Lower leg skin (tissue), 3 donors: ENCODE data around the gene ENOX1.

Source experiments
- CTCF ChIP-seq, 3 donors: fragments of 450-650 bp; IDR thresholded peaks; one replicate each; pipeline ENCODE4 v1.5.1; 2016; ENCODE audit warnings: antibody characterized with exemption in 3 of 3, mild to moderate bottlenecking in 3 of 3, moderate library complexity in 2 of 3
- POLR2A ChIP-seq, 2 donors: fragments of 450-650 bp; IDR thresholded peaks; one replicate each; pipeline ENCODE4 v1.6.1; 2016 to 2017; ENCODE audit warnings: antibody characterized with exemption in 2 of 2, mild to moderate bottlenecking in 1 of 2, moderate library complexity in 1 of 2

- TF ChIP-seq CTCF (IDR thresholded peaks at IDR 0.05) (no peak), POLR2A (IDR thresholded peaks at IDR 0.05) (no peak)
Observed at GRCh38 chr13:43335764-43336163, 451.0 kb downstream of the ENOX1 start.
